HCT116 (cell line): ENCODE data around the gene PCDHA5. TPM values are rescaled to one million over a fixed set of nuclear protein-coding genes. Genes with fewer than 3 reads are reported as not detected.

Source experiments
- ATAC-seq: fragments of 200-7000 bp; cut with Tn5 transposase; 2 replicates; pipeline ENCODE4 v1.9.1; 2020; ENCODE audit warnings: mild to moderate bottlenecking, moderate library complexity
- BruUV-seq: library from RNA; stranded (reverse); fragments of 400-500 nt; replicated peaks from 2 replicates; lab custom pipeline; 2021; lab: Mats Ljungman, UMichigan
- CTCF ChIA-PET: fragments of 300-600 bp; sonication (Branson Sonifier 250); formaldehyde crosslinking; loops from one replicate; lab custom pipeline; 2021; ENCODE audit warnings: antibody characterized with exemption; lab: Charles Lee
- POLR2A ChIA-PET: fragments of 300-600, 350-600 bp; sonication (Branson Sonifier 250); formaldehyde crosslinking; loops from one replicate; lab custom pipeline; 2021; ENCODE audit warnings: antibody characterized with exemption; lab: Charles Lee
- RAD21 ChIA-PET, 2 experiments: fragments of 300-600 bp; sonication (Branson Sonifier 250); formaldehyde crosslinking; loops; one replicate each; lab custom pipeline; 2023; ENCODE audit warnings: low total read pairs in 2 of 2; ENCODE audit not compliant: uncharacterized antibody in 2 of 2, unreplicated experiment in 2 of 2, low non-redundant PET in 1 of 2; lab: Charles Lee
- DNase-seq: peaks from one replicate; pipeline ENCODE4 v3.0.0-alpha.2; 2010; ENCODE audit warnings: low read depth, low spot score
- H2AFZ ChIP-seq: fragments of 200-600 bp; shearing (Covaris generic), sonication (generic); 2 replicates; pipeline ENCODE4 v1.6.1; 2017; ENCODE audit warnings: low read depth, mixed run types, mixed read lengths, antibody characterized with exemption, low read length; ENCODE audit not compliant: poor library complexity, severe bottlenecking
- H3K27ac ChIP-seq: 2 replicates; pipeline ENCODE4 v1.5.1; 2012; ENCODE audit warnings: low read depth, low read length
- H3K27me3 ChIP-seq: fragments of 200-600 bp; sonication (generic); 2 replicates; pipeline ENCODE4 v1.6.1; 2016; ENCODE audit warnings: mixed run types, low read length, mixed read lengths; ENCODE audit not compliant: insufficient read depth
- H3K36me3 ChIP-seq, 2 experiments: fragments of 200-500 bp in 1 of 2; fragments of 200-600 bp in 1 of 2; sonication (Bioruptor generic) in 1 of 2; sonication (generic) in 1 of 2; 2 replicates each; pipeline versions ENCODE4 v1.5.1 to v1.6.1; 2014 to 2016; ENCODE audit warnings: low read length in 2 of 2, inconsistent platforms in 1 of 2, mixed read lengths in 1 of 2, mixed run types in 1 of 2; ENCODE audit not compliant: insufficient read depth in 2 of 2, control insufficient read depth in 1 of 2
- H3K4me1 ChIP-seq, 2 experiments: fragments of 200-600 bp in 1 of 2; sonication (generic) in 1 of 2; 2 replicates each; pipeline versions ENCODE4 v1.5.1 to v1.6.1; 2012 to 2017; ENCODE audit warnings: low read length in 2 of 2, inconsistent platforms in 1 of 2, mild to moderate bottlenecking in 1 of 2, mixed read lengths in 1 of 2, mixed run types in 1 of 2, moderate library complexity in 1 of 2; ENCODE audit not compliant: insufficient read depth in 2 of 2, control insufficient read depth in 1 of 2
- H3K4me2 ChIP-seq: fragments of 200-600 bp; sonication (generic); 2 replicates; pipeline ENCODE4 v1.6.1; 2017; ENCODE audit warnings: mixed run types, low read length, mixed read lengths
- H3K4me3 ChIP-seq, 2 experiments: fragments of 200-600 bp in 1 of 2; sonication (generic) in 1 of 2; replicated peaks in 1 of 2; 2 replicates each; pipeline ENCODE4 v1.5.1; 2011 to 2016; ENCODE audit warnings: low read length in 2 of 2, control low read depth in 1 of 2, low read depth in 1 of 2, mild to moderate bottlenecking in 1 of 2, mixed read lengths in 1 of 2, mixed run types in 1 of 2
- H3K79me2 ChIP-seq: fragments of 200-600 bp; sonication (generic); 2 replicates; pipeline ENCODE4 v1.6.1; 2017; ENCODE audit warnings: mild to moderate bottlenecking, mixed run types, low read length, moderate library complexity, mixed read lengths; ENCODE audit not compliant: insufficient read depth
- H3K9ac ChIP-seq: fragments of 200-600 bp; sonication (generic); 2 replicates; pipeline ENCODE4 v1.6.1; 2016; ENCODE audit warnings: low read length, mixed read lengths
- H3K9me2 ChIP-seq: fragments of 200-600 bp; sonication (generic), shearing (Covaris generic); 2 replicates; pipeline ENCODE4 v1.6.1; 2017; ENCODE audit warnings: mixed run types, mild to moderate bottlenecking, moderate library complexity; ENCODE audit not compliant: insufficient read depth
- H3K9me3 ChIP-seq, 2 experiments: fragments of 200-500 bp in 1 of 2; fragments of 200-600 bp in 1 of 2; sonication (Bioruptor generic) in 1 of 2; sonication (generic) in 1 of 2; 2 replicates each; pipeline ENCODE4 v1.6.1; 2014 to 2017; ENCODE audit warnings: low read length in 2 of 2, mixed read lengths in 2 of 2, inconsistent platforms in 1 of 2, low read depth in 1 of 2, mild to moderate bottlenecking in 1 of 2, mixed run types in 1 of 2, moderate library complexity in 1 of 2; ENCODE audit not compliant: control insufficient read depth in 1 of 2, insufficient read depth in 1 of 2
- H4K20me1 ChIP-seq: fragments of 200-600 bp; sonication (generic), shearing (Covaris generic); 2 replicates; pipeline ENCODE4 v1.6.1; 2017; ENCODE audit warnings: mixed run types, mild to moderate bottlenecking, moderate library complexity; ENCODE audit not compliant: insufficient read depth
- CBX3 ChIP-seq: IDR thresholded peaks from 2 replicates; pipeline ENCODE4 v1.6.1; 2012; ENCODE audit warnings: low read depth
- CEBPB ChIP-seq: IDR thresholded peaks from 2 replicates; pipeline ENCODE4 v1.6.1; 2012; ENCODE audit warnings: low read depth
- EGR1 ChIP-seq: IDR thresholded peaks from 2 replicates; pipeline ENCODE4 v1.6.1; 2012; ENCODE audit warnings: low read depth
- FOSL1 ChIP-seq: IDR thresholded peaks from 2 replicates; pipeline ENCODE4 v1.6.1; 2012; ENCODE audit warnings: low read depth
- RAD21 ChIP-seq: IDR thresholded peaks from 2 replicates; pipeline ENCODE4 v1.6.1; 2012; ENCODE audit warnings: low read depth, mild to moderate bottlenecking
- SIN3A ChIP-seq: IDR thresholded peaks from 2 replicates; pipeline ENCODE4 v1.6.1; 2012; ENCODE audit warnings: low read depth
- SRF ChIP-seq: IDR thresholded peaks from 2 replicates; pipeline ENCODE4 v1.6.1; 2012; ENCODE audit warnings: low read depth
- TCF7L2 ChIP-seq: IDR thresholded peaks from 2 replicates; pipeline ENCODE4 v1.7.0; 2011; ENCODE audit warnings: borderline replicate concordance, inconsistent platforms; ENCODE audit not compliant: insufficient read depth, insufficient read length; ENCODE audit errors: extremely low read depth
- ZFX ChIP-seq: fragments of 450-650 bp; IDR thresholded peaks from 2 replicates; pipeline ENCODE4 v1.6.1; 2017
- ZNF274 ChIP-seq: fragments of 200-500 bp; sonication (Bioruptor generic); IDR thresholded peaks from 2 replicates; pipeline ENCODE4 v1.6.1; 2014; ENCODE audit warnings: mild to moderate bottlenecking, low read depth, low read length, inconsistent platforms
- intact Hi-C: fragments of 100-400 bp; cut with micrococcal nuclease; formaldehyde crosslinking; loops from 2 replicates; pipeline ENCODE4 v1.10.0; 2022
- total RNA-seq: library from RNA; stranded (reverse); gene quantifications from one replicate; pipeline ENCODE4 v1.2.1, GENCODE V29; 2021; ENCODE audit not compliant: unreplicated experiment
- TF ChIP-seq, protein P1 (sequence below), 3 experiments: fragments of 200-600 bp in 1 of 3; sonication (generic) in 1 of 3; IDR thresholded peaks in 2 of 3; conservative IDR thresholded peaks in 1 of 3; 2 replicates each; pipeline ENCODE4 v1.5.1; 2012 to 2017; ENCODE audit warnings: low read depth in 2 of 3, low read length in 2 of 3, antibody characterized with exemption in 1 of 3, borderline replicate concordance in 1 of 3, control low read depth in 1 of 3, mild to moderate bottlenecking in 1 of 3, mixed read lengths in 1 of 3, mixed run types in 1 of 3, moderate library complexity in 1 of 3; ENCODE audit not compliant: insufficient read depth in 1 of 3
- TF ChIP-seq, protein P2 (sequence below): IDR thresholded peaks from 2 replicates; pipeline ENCODE4 v1.6.1; 2012; ENCODE audit warnings: low read depth
- TF ChIP-seq, protein P3 (sequence below): IDR thresholded peaks from 2 replicates; pipeline ENCODE4 v1.6.1; 2012

PCDHA5 gene
- total RNA-seq, 1 experiment from 2014 or later = not detected

DNA sequence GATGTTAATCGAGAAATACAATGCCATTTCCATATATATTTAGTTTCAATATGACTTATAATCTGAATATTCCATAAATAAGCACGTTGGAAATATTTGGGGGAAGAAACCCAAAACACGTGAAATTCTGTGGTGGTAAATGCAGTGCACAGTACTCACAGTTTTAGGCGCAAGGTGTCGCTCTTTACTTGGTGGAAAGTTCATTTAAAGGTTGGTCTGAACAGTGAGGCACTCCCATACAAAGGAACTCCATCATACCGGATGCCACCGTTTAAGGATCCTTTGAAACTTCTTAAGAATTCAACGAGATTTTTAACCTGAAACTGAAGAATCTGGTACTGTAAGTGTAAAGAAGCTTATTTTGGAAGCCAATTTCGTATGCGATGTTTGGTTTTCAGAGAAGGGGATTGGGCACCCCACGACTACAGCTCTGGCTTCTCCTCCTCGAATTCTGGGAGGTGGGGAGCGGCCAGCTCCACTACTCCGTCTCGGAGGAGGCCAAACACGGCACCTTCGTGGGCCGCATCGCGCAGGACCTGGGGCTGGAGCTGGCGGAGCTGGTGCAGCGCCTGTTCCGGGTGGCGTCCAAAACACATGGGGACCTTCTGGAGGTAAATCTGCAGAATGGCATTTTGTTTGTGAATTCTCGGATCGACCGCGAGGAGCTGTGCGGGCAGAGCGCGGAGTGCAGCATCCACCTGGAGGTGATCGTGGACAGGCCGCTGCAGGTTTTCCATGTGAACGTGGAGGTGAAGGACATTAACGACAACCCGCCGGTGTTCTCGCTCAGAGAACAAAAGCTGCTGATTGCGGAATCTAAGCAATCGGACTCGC is 47.5 kb downstream of the PCDHA5 start, which contains the start of gene PCDHA11:
Gene PCDHA11 (plus strand): TSS at position 237 of the 834 bp plus-strand sequence. CDS start 147 bp downstream, at position 384.
- H3K9ac ChIP-seq = no peak within 1 kb of the TSS
- no peaks in the 10 kb centered on the region for H4K20me1 ChIP-seq
- RAD21 ChIA-PET = interaction anchor here in 1 of 2 experiments (1.4 kb wide), 1 partner anchor 171 kb away, joined by 4 read pairs; no protein-coding TSS in a partner anchor
- no peak within 1 kb of the TSS for H2AFZ ChIP-seq
- H3K9me2 ChIP-seq = no peaks in the 10 kb centered on the region
- no TSS peak for BruUV-seq
- H3K4me2 ChIP-seq = no peak within 1 kb of the TSS
- TF ChIP-seq EGR1 (no peak), ZFX (no peak), SIN3A (no peak), ZNF274 (no peak), CBX3 (no peak), TCF7L2 (no peak), SRF (no peak), FOSL1 (no peak), CEBPB (no peak), RAD21 (peak; percentile 64)
- TF ChIP-seq, protein P1, sequence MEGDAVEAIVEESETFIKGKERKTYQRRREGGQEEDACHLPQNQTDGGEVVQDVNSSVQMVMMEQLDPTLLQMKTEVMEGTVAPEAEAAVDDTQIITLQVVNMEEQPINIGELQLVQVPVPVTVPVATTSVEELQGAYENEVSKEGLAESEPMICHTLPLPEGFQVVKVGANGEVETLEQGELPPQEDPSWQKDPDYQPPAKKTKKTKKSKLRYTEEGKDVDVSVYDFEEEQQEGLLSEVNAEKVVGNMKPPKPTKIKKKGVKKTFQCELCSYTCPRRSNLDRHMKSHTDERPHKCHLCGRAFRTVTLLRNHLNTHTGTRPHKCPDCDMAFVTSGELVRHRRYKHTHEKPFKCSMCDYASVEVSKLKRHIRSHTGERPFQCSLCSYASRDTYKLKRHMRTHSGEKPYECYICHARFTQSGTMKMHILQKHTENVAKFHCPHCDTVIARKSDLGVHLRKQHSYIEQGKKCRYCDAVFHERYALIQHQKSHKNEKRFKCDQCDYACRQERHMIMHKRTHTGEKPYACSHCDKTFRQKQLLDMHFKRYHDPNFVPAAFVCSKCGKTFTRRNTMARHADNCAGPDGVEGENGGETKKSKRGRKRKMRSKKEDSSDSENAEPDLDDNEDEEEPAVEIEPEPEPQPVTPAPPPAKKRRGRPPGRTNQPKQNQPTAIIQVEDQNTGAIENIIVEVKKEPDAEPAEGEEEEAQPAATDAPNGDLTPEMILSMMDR (IDR thresholded peaks at IDR 0.05 in 2 of 3, conservative IDR thresholded peaks at IDR 0.05 in 1 of 3; ENCODE audit: borderline replicate concordance in 1 of 3, insufficient read depth in 1 of 3, low read depth in 2 of 3, low read length in 2 of 3) = peak; percentile 33 to 44 (median 36); a peak in 4 of 6 replicates
- TF ChIP-seq, protein P2, sequence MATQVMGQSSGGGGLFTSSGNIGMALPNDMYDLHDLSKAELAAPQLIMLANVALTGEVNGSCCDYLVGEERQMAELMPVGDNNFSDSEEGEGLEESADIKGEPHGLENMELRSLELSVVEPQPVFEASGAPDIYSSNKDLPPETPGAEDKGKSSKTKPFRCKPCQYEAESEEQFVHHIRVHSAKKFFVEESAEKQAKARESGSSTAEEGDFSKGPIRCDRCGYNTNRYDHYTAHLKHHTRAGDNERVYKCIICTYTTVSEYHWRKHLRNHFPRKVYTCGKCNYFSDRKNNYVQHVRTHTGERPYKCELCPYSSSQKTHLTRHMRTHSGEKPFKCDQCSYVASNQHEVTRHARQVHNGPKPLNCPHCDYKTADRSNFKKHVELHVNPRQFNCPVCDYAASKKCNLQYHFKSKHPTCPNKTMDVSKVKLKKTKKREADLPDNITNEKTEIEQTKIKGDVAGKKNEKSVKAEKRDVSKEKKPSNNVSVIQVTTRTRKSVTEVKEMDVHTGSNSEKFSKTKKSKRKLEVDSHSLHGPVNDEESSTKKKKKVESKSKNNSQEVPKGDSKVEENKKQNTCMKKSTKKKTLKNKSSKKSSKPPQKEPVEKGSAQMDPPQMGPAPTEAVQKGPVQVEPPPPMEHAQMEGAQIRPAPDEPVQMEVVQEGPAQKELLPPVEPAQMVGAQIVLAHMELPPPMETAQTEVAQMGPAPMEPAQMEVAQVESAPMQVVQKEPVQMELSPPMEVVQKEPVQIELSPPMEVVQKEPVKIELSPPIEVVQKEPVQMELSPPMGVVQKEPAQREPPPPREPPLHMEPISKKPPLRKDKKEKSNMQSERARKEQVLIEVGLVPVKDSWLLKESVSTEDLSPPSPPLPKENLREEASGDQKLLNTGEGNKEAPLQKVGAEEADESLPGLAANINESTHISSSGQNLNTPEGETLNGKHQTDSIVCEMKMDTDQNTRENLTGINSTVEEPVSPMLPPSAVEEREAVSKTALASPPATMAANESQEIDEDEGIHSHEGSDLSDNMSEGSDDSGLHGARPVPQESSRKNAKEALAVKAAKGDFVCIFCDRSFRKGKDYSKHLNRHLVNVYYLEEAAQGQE = no peak
- TF ChIP-seq, protein P3, sequence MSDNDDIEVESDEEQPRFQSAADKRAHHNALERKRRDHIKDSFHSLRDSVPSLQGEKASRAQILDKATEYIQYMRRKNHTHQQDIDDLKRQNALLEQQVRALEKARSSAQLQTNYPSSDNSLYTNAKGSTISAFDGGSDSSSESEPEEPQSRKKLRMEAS = no peak
- TF ChIP-seq, all 23 proteins: peak for 2
- Histone ChIP-seq H3K9me3 (no peaks in the 10 kb centered on the region), H3K36me3 (no peaks in the 10 kb centered on the region), H3K4me3 (no peak within 1 kb of the TSS), H3K4me1 (no peaks in the 10 kb centered on the region), H3K27ac (no peak within 1 kb of the TSS), H3K79me2 (no peaks in the 10 kb centered on the region), H3K27me3 (no peaks in the 10 kb centered on the region)
- ATAC-seq (peak; percentile 76), DNase-seq (peak; percentile 8)
- intact Hi-C loops = loop anchor here (1.0 kb wide), 1 partner anchor 172 kb away; no protein-coding TSS in a partner anchor
- ChIA-PET POLR2A (interaction anchor here (1.2 kb wide), 1 partner anchor 172 kb away, joined by 4 read pairs; no protein-coding TSS in a partner anchor), CTCF (interaction anchor here (1.0 to 3.0 kb wide), 2 partner anchors 9 to 171 kb away, joined by 3 to 21 read pairs; no protein-coding TSS in a partner anchor)
